ENCODE data around the gene ZDHHC18.

- TF ChIP-seq CTCF (IDR thresholded peaks at IDR 0.05), result no peak
- TF ChIP-seq ZFX (IDR thresholded peaks at IDR 0.05; ENCODE audit: borderline replicate concordance), result no peak
Measured at GRCh38 chr1:26782521-26783212, 43.8 kb upstream of the ZDHHC18 start.
